Myocyte (in vitro differentiated cells): Measurements from ENCODE around the gene CABLES1. TPM values are rescaled to one million over a fixed set of nuclear protein-coding genes. Genes with fewer than 3 reads are reported as not detected.

ENCODE experiments used
- DNase-seq: peaks from one replicate; pipeline ENCODE4 v3.0.0-alpha.2; 2012; ENCODE audit warnings: low read depth
- total RNA-seq: library from RNA; depleted of rRNA; stranded (reverse); fragments of >200 nt; gene quantifications from 2 replicates; pipeline ENCODE4 v1.2.3, GENCODE V29; 2014

Gene CABLES1
- total RNA-seq, 1 donor from 2014 or later, result 8.2 TPM

GRCh38 chr18:23238651-23239349, 103.5 kb downstream of the CABLES1 start:
- peak; percentile 81 for DNase-seq

- DNase-seq, result no peak
Observed at GRCh38 chr18:23239350-23239692, 104.0 kb downstream of the CABLES1 start.

GRCh38 chr18:23239885-23240608, 104.8 kb downstream of the CABLES1 start:
- no peak for DNase-seq

GRCh38 chr18:23240609-23240930, 105.3 kb downstream of the CABLES1 start:
- DNase-seq, result no peak

DNA sequence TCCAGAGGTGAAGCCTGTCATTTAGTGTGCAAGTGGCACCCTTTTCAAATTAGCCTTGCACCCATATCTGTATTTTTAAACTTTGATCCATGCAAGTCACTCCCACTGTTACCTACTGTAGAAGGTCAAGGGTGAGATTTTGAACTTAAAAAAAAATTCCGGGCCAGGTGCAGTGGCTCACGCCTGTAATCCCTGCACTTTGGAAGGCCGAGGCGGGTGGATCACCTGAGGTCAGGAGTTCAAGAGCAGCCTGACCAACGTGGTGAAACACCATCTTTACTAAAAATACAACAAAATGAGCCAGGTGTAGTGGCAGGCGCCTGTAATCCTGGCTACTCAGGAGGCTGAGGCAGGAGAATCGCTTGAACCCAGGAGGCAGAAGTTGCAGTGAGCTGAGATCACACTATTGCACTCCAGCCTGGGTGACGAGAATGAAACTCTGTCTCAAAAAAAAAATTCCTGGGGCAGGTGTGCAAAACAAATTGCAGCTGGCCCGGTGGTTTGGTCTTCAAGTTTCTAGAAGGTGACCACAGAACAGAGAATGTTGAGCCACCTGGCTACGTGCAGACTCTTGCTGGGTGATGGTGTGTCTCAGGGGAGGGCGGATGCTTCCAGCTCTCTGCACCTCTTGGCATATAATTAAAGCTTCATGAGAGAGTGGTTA, 106.7 kb downstream of the CABLES1 start:
- DNase-seq, result peak; percentile 41

DNA sequence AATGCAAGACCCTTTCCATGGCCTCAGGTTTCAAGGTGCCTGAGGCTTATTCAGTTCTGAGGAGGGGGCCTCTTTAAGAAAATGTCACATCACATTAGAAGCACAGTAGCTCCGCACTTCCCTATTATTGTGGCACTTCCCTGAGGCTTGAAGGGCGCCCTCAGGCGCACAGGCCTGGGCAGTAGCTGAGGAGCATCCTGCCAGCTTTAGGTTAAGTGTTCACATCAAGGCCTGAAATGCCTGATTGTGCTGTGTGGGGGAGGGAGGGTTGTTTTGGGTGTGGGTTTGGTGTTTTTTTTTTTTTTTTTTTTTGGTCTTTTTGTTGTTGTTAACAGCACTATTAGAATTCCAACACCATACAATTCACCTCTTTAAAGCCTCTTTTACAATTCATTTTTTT, 107.9 kb downstream of the CABLES1 start:
- no peak for DNase-seq

DNA sequence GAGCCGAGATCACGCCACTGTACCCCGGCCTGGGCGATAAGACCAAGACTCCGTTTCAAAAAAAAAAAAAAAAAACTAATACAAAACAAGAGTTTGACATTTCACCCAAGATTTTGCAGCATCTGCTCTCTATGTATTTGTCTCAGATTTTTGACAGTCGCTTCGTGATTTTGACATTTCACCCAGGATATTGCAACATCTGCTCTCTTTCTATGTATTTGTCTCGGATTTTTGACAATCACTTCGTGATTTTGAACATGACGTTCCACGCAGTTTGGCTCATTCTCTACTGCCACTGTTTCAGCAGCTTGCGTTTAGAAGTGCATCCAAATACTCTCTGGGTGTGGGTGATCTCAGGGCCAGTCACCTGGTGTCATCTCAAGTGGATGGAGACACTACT, 108.5 kb downstream of the CABLES1 start:
- DNase-seq, result no peak

- DNase-seq, result peak; percentile 93
Observed at GRCh38 chr18:23244401-23244800, 109.1 kb downstream of the CABLES1 start.

DNA sequence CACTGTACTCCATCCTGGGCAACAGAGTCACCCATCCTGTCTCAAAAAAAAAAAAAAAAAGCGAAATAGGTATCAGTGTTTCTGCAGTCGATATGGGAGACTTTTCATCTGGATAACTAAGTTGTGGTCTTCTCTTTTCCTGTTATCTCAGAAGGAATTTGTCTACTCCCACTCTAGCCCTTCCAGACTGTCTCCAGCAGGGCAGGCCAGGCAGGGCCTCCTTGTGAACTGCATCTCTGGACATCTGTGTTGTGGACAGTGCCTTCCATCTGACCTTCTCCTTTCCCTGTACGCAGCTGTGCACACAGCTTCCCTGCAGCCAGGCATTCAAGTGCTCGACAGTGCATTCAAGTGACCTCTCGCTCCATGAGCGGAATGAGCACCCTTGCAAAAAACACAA, 110.2 kb downstream of the CABLES1 start:
- no peak for DNase-seq

GRCh38 chr18:23247331-23247730, 112.0 kb downstream of the CABLES1 start:
- no peak for DNase-seq

GRCh38 chr18:23247896-23248295, 112.6 kb downstream of the CABLES1 start:
- DNase-seq, result no peak

- DNase-seq, result peak; percentile 63
Observed at GRCh38 chr18:23248826-23249225, 113.5 kb downstream of the CABLES1 start.

GRCh38 chr18:23249348-23249747, 114.1 kb downstream of the CABLES1 start:
- no peak for DNase-seq

DNA sequence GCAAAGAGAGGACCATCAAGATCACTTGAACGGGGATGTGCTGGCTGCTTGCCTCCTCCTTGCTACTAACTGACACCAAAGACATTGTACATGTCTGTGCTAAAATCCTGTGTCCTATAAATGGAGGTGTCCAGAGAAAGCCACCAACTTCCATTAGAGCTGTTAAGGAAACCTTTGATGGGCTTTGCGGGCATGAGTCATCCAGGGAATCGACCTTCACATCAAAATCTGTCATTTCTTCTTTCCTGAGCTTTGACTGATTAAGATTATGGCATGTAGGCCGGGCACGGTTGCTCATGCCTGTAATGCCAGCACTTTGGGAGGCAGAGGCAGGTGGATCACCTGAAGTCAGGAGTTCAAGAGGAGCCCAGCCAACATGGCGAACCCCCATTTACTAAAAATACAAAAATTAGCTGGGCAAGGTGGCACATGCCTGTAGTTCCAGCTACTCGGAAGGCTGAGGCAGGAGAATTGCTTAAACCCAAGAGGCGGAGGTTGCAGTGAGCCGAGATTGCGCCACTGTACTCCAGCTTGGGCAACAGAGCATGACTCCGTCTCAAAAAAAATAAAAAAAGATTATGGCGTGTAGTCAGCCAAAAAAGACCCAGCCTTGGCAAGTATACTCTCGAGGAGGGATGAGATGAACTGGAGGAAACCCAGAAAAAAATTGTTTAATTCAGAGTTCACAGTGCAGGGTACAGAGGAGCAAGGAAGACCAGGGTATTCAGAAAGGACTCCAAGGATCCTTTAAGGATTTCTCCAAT, 115.8 kb downstream of the CABLES1 start:
- no peak for DNase-seq

DNA sequence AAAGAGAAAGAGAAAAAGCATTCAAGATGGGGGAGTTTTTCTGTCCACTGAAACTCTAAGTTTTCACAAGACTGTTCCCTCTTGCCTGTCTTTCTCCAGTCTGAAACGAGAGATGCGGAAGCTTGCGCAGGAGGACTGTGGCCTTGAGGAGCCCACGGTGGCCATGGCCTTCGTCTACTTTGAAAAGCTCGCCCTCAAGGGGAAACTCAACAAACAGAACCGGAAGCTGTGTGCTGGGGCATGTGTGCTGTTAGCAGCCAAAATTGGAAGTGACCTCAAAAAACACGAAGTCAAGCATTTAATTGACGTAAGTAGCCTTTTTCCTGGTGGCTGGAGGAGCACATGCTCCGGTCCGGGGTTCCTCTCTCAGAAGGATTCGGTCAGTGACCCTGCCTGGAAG, 118.3 kb downstream of the CABLES1 start:
- no peak for DNase-seq

DNA sequence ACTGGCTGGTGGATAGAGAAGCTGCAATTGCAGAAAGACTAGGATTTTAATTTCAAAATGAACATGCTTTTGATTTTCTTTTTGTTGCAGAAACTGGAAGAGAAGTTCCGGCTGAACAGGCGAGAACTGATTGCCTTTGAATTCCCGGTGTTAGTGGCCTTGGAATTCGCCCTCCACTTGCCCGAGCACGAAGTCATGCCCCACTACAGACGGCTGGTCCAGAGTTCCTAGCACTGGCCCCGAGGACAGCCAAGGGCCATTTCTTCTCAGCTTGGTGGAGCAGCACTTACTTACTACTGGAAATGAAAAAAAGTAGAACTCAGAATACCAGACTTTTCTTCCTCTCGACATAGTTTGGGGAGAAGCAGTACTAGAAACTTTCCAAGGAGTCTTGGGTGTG, 121.9 kb downstream of the CABLES1 start:
- no peak for DNase-seq

DNA sequence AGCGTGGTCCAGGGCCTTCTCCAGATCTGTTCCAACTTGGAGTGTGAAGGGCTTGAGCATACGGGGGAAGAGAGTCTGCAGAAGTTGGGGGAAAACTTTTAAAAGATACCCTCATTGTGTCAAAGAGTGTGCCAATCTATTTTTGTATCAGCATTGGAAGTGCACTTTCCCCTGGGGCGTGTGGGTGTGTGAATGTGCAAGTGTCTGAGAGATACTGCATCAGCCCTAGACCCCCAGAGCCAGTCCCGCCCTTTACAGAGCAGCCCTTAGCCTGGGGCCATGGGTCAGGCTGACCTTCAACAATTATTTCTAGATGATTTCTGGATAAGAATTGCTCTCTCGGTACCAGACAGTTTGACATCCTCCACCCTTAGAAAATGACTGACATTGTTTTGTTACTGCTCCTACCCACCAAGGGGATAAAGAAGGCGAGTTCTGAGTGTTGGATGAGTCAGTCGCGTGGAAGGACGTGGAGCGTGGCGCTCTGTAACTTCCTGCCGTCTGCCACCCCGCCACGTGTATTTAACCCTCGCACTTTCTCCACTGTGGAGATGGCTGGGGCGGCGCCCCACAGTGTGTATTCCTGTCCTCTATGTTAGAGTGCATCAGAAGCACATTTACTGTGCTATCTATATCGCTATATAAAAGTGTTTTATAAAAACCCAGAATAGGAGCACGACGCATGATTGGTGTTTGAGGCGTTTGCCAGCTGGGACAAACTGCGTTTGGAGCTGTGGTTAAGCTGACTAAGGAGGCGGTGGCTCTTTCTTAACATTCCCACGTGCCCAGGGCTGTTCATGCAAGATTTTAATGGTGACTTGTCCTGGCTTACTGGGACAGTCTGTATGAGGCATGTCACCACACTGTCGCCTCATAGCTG, 122.6 kb downstream of the CABLES1 start:
- peak; percentile 93 for DNase-seq

GRCh38 chr18:23258566-23259469, 123.5 kb downstream of the CABLES1 start:
- DNase-seq, result no peak
